ENCODE data around the gene PPIA.

Gene PPIA

GRCh38 chr7:44796504-44797328 is at the start of gene PPIA:
TSS of gene PPIA (plus strand) at chr7:44796681. CDS start at chr7:44796725, 44 bp downstream.
- DNase-seq: peak; percentile 11 to 99 (median 96)

GRCh38 chr7:44748045-44748947 is 48.2 kb upstream of the PPIA start, which contains the start of gene ZMIZ2:
TSS of gene ZMIZ2 (plus strand) at chr7:44748847. CDS start at chr7:44756250, 7,403 bp downstream.
- peak; percentile 45 to 97 (median 92) for DNase-seq

- peak in 3 of 56 donors; percentile 48 to 78 (median 52) for DNase-seq
Measured at GRCh38 chr7:44748948-44749731, 47.3 kb upstream of the PPIA start.

GRCh38 chr7:44749992-44750391 is 46.5 kb upstream of the PPIA start:
- no peak for DNase-seq

- no peak for DNase-seq
Measured at GRCh38 chr7:44750424-44750823, 46.1 kb upstream of the PPIA start.

GRCh38 chr7:44750921-44751571 is 45.4 kb upstream of the PPIA start:
- no peak for DNase-seq

GRCh38 chr7:44752822-44753221 is 43.7 kb upstream of the PPIA start:
- DNase-seq: no peak

GRCh38 chr7:44754802-44755697 is 41.4 kb upstream of the PPIA start:
- DNase-seq: no peak

GRCh38 chr7:44755698-44756627 is 40.5 kb upstream of the PPIA start:
- DNase-seq: no peak

GRCh38 chr7:44756904-44757303 is 39.6 kb upstream of the PPIA start:
- no peak for DNase-seq

GRCh38 chr7:44757311-44757710 is 39.2 kb upstream of the PPIA start:
- DNase-seq: peak in 27 of 56 donors; percentile 4 to 59 (median 21)

GRCh38 chr7:44757739-44758138 is 38.7 kb upstream of the PPIA start:
- DNase-seq: no peak

- no peak for DNase-seq
Measured at GRCh38 chr7:44759246-44759645, 37.2 kb upstream of the PPIA start.

GRCh38 chr7:44760034-44760580 is 36.4 kb upstream of the PPIA start:
- DNase-seq: no peak

GRCh38 chr7:44761207-44762161 is 35.0 kb upstream of the PPIA start:
- DNase-seq: no peak

- no peak for DNase-seq
Measured at GRCh38 chr7:44762300-44762699, 34.2 kb upstream of the PPIA start.

Measured in nucleus accumbens (tissue), 56 donors.